Measurements from ENCODE around the gene PTPRN2. TPM values are rescaled to one million over a fixed set of nuclear protein-coding genes. Genes with fewer than 3 reads are reported as not detected.
A peak's percentile ranks its signal among the peaks of the same experiment; 100 is the strongest.

The PTPRN2 gene
- total and polyA plus RNA-seq, 2 of the 8 experiments (the other 6 are each of a cell fraction or from before 2014, with no cell fraction given): 2.6 to 4.5 TPM

DNA sequence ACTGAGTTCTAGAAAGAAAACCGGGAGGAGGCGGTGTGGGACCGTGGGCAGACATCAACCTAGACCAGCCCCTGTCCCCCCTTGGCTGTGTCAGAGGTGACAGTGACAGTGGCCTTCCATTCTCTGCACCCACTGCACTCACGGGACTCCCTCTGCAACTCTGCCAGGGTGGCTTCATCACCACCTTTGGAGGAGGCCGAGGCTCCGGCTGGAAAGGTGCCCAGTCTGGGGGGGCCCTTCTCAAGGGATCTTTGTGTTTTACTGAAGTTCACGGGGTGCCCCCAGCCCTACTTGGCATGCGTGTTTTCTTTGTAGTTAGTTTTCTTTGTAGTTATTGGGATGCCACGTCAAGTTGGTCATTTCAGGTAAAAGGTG is 833.2 kb downstream of the PTPRN2 start:
- Histone ChIP-seq H3K27me3 (replicated peaks in 1 of 4; ENCODE audit: control insufficient read depth in 3 of 4, extremely low read depth in 1 of 4, insufficient read depth in 3 of 4, low read length in 3 of 4) (no peaks in the 10 kb centered on the region), H3K4me3 (ENCODE audit: extremely low read depth in 1 of 4, insufficient read depth in 2 of 4, low read depth in 3 of 4, low read length in 4 of 4) (no peak overlapping the region), H2BK15ac (ENCODE audit: low read length) (no peak overlapping the region), H3K56ac (replicated peaks; ENCODE audit: insufficient read length, low read depth, low read length) (no peak overlapping the region), H3K4me2 (ENCODE audit: insufficient read depth in 1 of 2, low read depth in 2 of 2, low read length in 2 of 2) (no peak overlapping the region), H3K36me3 (ENCODE audit: control insufficient read depth in 2 of 4, insufficient read depth in 4 of 4, low read length in 3 of 4) (no peaks in the 10 kb centered on the region), H3K9me3 (ENCODE audit: insufficient read depth in 2 of 2, low read depth in 1 of 2, low read length in 1 of 2) (no peaks in the 10 kb centered on the region), H2AFZ (ENCODE audit: low read length) (no peak overlapping the region), H3K18ac (ENCODE audit: extremely low read depth, low read length) (no peak overlapping the region), H3K27ac (ENCODE audit: low read depth, low read length) (no peak overlapping the region), H3K79me1 (ENCODE audit: low read depth, low read length) (no peaks in the 10 kb centered on the region), H4K91ac (replicated peaks; ENCODE audit: insufficient read length, low read length) (no peak overlapping the region), H2BK20ac (ENCODE audit: low read length) (no peak overlapping the region), H3K4me1 (replicated peaks in 1 of 4; ENCODE audit: control insufficient read depth in 3 of 4, insufficient read depth in 4 of 4, low read length in 3 of 4) (peaks cover 0 to 3% (median 0%) of the 10 kb centered on the region in 4 experiments; a peak in 1 of 7 replicates), H3K23me2 (ENCODE audit: low read depth, low read length) (no peaks in the 10 kb centered on the region), H3K9ac (replicated peaks in 1 of 4; ENCODE audit: extremely low read depth in 1 of 4, low read depth in 3 of 4, low read length in 3 of 4) (no peak overlapping the region), H2BK12ac (ENCODE audit: low read depth, low read length) (no peak overlapping the region), H4K5ac (ENCODE audit: insufficient read length, low read depth, low read length) (no peak overlapping the region), H3K79me2 (ENCODE audit: control insufficient read depth in 1 of 2, insufficient read depth in 2 of 2, low read length in 2 of 2) (no peaks in the 10 kb centered on the region), H2BK120ac (replicated peaks; ENCODE audit: low read depth, low read length) (no peak overlapping the region), H4K8ac (ENCODE audit: extremely low read depth, insufficient read depth, low read length) (no peak overlapping the region), H2AK5ac (ENCODE audit: low read depth, low read length) (0 out of 2 replicates have a peak overlapping the region, but pooled peaks have one; percentile 65), H3K23ac (ENCODE audit: insufficient read length) (no peak overlapping the region), H4K20me1 (replicated peaks in 1 of 2; ENCODE audit: control insufficient read depth in 1 of 2, insufficient read depth in 2 of 2, low read length in 2 of 2) (no peaks in the 10 kb centered on the region), H3K14ac (ENCODE audit: insufficient read length) (no peak overlapping the region), H3K4ac (replicated peaks; ENCODE audit: insufficient read length, low read depth, low read length) (no peak overlapping the region), H2BK5ac (ENCODE audit: low read depth, low read length) (no peak overlapping the region)
- no peak for FAIRE-seq
- CTCF ChIA-PET (ENCODE audit: partially characterized antibody): interaction anchor here (1.6 kb wide), 1 partner anchor 15 kb away, joined by 3 read pairs; no protein-coding TSS in a partner anchor
- WGBS, 2 experiments (ENCODE audit: extremely low coverage in 1 of 2, insufficient coverage in 1 of 2, insufficient read length in 1 of 2, insufficient replicate concordance in 2 of 2, low coverage in 1 of 2, low lambda C conversion rate in 2 of 2, missing lambda C conversion rate in 1 of 2): 91% methylated on average over 9 of the region's 9 CpGs; no CpG with 5 or more reads in 1 of the 2 experiments
- POLR2A ChIA-PET (ENCODE audit: partially characterized antibody): no interaction called here
- DNase-seq (ENCODE audit: low read depth in 1 of 2, low spot score in 2 of 2): no peak
- TF ChIP-seq CTBP2 (IDR thresholded peaks at IDR 0.05; ENCODE audit: borderline replicate concordance, insufficient read depth, insufficient read length, low read length) (no peak), JUND (IDR thresholded peaks at IDR 0.05; ENCODE audit: low read length) (no peak), ZNF274 (IDR thresholded peaks at IDR 0.05; ENCODE audit: borderline replicate concordance, extremely low read depth, low read length) (no peak), CREB1 (IDR thresholded peaks at IDR 0.05) (no peak), HDAC6 (IDR thresholded peaks at IDR 0.05; ENCODE audit: low read depth, low read length) (no peak), SIN3A (conservative IDR thresholded peaks at IDR 0.05 in 1 of 2, IDR thresholded peaks at IDR 0.05 in 1 of 2; ENCODE audit: low read depth in 1 of 2, low read length in 2 of 2) (no peak), RNF2 (IDR thresholded peaks at IDR 0.05; ENCODE audit: borderline replicate concordance, low read depth, low read length, missing control alignments, poor library complexity, severe bottlenecking) (no peak), CBX8 (IDR thresholded peaks at IDR 0.05; ENCODE audit: borderline replicate concordance, low read depth, low read length) (no peak), EZH2 (IDR thresholded peaks at IDR 0.05; ENCODE audit: low read depth, low read length, severe bottlenecking) (no peak), YY1 (IDR thresholded peaks at IDR 0.05; ENCODE audit: low read depth, low read length) (no peak), TAF1 (IDR thresholded peaks at IDR 0.05; ENCODE audit: low read depth, low read length) (no peak), SP2 (IDR thresholded peaks at IDR 0.05; ENCODE audit: low read length) (no peak), SIX5 (IDR thresholded peaks at IDR 0.05; ENCODE audit: low read depth, low read length) (no peak), GTF2F1 (IDR thresholded peaks at IDR 0.05; ENCODE audit: borderline replicate concordance, low read depth, low read length) (no peak)
- TF ChIP-seq, protein P1, sequence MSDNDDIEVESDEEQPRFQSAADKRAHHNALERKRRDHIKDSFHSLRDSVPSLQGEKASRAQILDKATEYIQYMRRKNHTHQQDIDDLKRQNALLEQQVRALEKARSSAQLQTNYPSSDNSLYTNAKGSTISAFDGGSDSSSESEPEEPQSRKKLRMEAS (IDR thresholded peaks at IDR 0.05): no peak

Measured in H1 (cell line).